ENCODE measurements around the gene VAV2. TPM values are rescaled to one million over a fixed set of nuclear protein-coding genes. Genes with fewer than 3 reads are reported as not detected.

Gene VAV2
- total and polyA plus RNA-seq, 9 of the 15 experiments (the other 6 are each of a cell fraction or from before 2014, with no cell fraction given) = 0.01 to 2.7 (median 1.0) TPM; not detected in 1

- Histone ChIP-seq H4K20me1 (replicated peaks; ENCODE audit: control insufficient read depth, insufficient read depth, low read length) (no peaks in the 10 kb centered on the region), H3K36me3 (ENCODE audit: control insufficient read depth, insufficient read depth, low read length) (peaks cover 28% of the 10 kb centered on the region; the same call in 2 of the 3 replicates), H3K4me2 (ENCODE audit: insufficient read depth, low read length) (no peak overlapping the region), H3K27ac (ENCODE audit: extremely low read depth, low read depth, low read length) (no peak overlapping the region), H3K79me2 (ENCODE audit: control insufficient read depth, insufficient read depth, low read length) (no peaks in the 10 kb centered on the region), H3K9me3 (replicated peaks; ENCODE audit: control insufficient read depth, insufficient read depth, low read depth, low read length) (no peaks in the 10 kb centered on the region), H2AFZ (ENCODE audit: low read depth, low read length) (no peak overlapping the region), H3K4me1 (replicated peaks in 1 of 2; ENCODE audit: control insufficient read depth in 2 of 2, insufficient read depth in 2 of 2, low read length in 2 of 2) (peaks cover 2 to 25% of the 10 kb centered on the region in 2 experiments; a peak in 2 of 5 replicates), H3K27me3 (ENCODE audit: control insufficient read depth in 2 of 2, insufficient read depth in 2 of 2, low read length in 2 of 2) (no peaks in the 10 kb centered on the region), H3K9me1 (ENCODE audit: control insufficient read depth, insufficient read depth, low read length) (no peaks in the 10 kb centered on the region), H3K9ac (ENCODE audit: insufficient read depth in 1 of 2, low read depth in 2 of 2, low read length in 2 of 2) (peak overlapping the region in 1 of 2 experiments; percentile 13; a peak in 1 of 4 replicates), H3K4me3 (no peak overlapping the region)
- BruUV-seq (replicated peaks) = no TSS peak
- CTCF ChIA-PET (ENCODE audit: low intra/inter-chr PET ratio) = no interaction called here
- intact Hi-C loops (cut with micrococcal nuclease) (no loop called here), in situ Hi-C loops (cut with MboI) (no loop called here)
- no peak for ATAC-seq
- 75% methylated on average over 21 of the region's 21 CpGs for WGBS (ENCODE audit: insufficient coverage, low coverage, missing lambda C conversion rate)
- DNase-seq (ENCODE audit: extremely low read depth in 1 of 4, low spot score in 3 of 4) = no peak
- no peak for TF ChIP-seq ZNF224 (CRISPR knock-in tag; IDR thresholded peaks at IDR 0.05)
- no peak for TF ChIP-seq RB1 (IDR thresholded peaks at IDR 0.05; ENCODE audit: low read depth)
- TF ChIP-seq POLR2G (IDR thresholded peaks at IDR 0.05; ENCODE audit: low read depth, low read length) = peak; percentile 62
- no peak for FAIRE-seq
- POLR2A ChIA-PET = interaction anchor here (1.0 to 1.7 kb wide), 2 partner anchors 14 to 16 kb away, joined by 3 to 4 read pairs; no protein-coding TSS in a partner anchor
Observed at GRCh38 chr9:134029248-134030226, 37.4 kb upstream of the VAV2 start.

All from K562 (cell line).